ENCODE measurements around the gene SDK2. TPM values are rescaled to one million over a fixed set of nuclear protein-coding genes. Genes with fewer than 3 reads are reported as not detected.

SDK2 gene
- total and polyA plus RNA-seq, 4 donors, result 0.15 to 5.3 (median 2.5) TPM

GRCh38 chr17:73633736-73634135 is 10.5 kb downstream of the SDK2 start:
- WGBS, 2 donors, result 98 to 99% methylated on average over 8 of the region's 8 CpGs
- intact Hi-C loops (cut with DNase I), result no loop called here
- peak in 1 of 2 donors; percentile 44 for DNase-seq

GRCh38 chr17:73632513-73632912 is 11.7 kb downstream of the SDK2 start:
- no peaks in the 10 kb centered on the region for H3K4me1 ChIP-seq (ENCODE audit: control insufficient read depth in 1 of 2, insufficient read depth in 2 of 2, low read length in 2 of 2)
- no peaks in the 10 kb centered on the region for H3K36me3 ChIP-seq (ENCODE audit: control insufficient read depth in 1 of 2, insufficient read depth in 2 of 2, low read length in 1 of 2)
- WGBS, 2 donors, result 94 to 96% methylated on average over 2 of the region's 2 CpGs
- H3K4me3 ChIP-seq (ENCODE audit: low read length in 2 of 2), result no peak overlapping the region
- no peaks in the 10 kb centered on the region for H3K27me3 ChIP-seq (ENCODE audit: control insufficient read depth in 1 of 2, insufficient read depth in 2 of 2, low read length in 1 of 2)
- intact Hi-C loops (cut with DNase I), result no loop called here
- H3K9me3 ChIP-seq (ENCODE audit: control insufficient read depth, low read length), result no peaks in the 10 kb centered on the region
- DNase-seq (no peak), ATAC-seq (ENCODE audit: low FRiP score) (no peak)
- H3K27ac ChIP-seq (ENCODE audit: low read depth in 1 of 2, low read length in 2 of 2), result no peak overlapping the region

More at GRCh38 chr17:73633736-73634135, 10.5 kb downstream of the SDK2 start:
- no peak for ATAC-seq (ENCODE audit: low FRiP score)
- Histone ChIP-seq H3K9me3 (ENCODE audit: control insufficient read depth, low read length) (no peaks in the 10 kb centered on the region), H3K36me3 (ENCODE audit: control insufficient read depth in 1 of 2, insufficient read depth in 2 of 2, low read length in 1 of 2) (no peaks in the 10 kb centered on the region), H3K4me1 (ENCODE audit: control insufficient read depth in 1 of 2, insufficient read depth in 2 of 2, low read length in 2 of 2) (no peaks in the 10 kb centered on the region), H3K27ac (ENCODE audit: low read depth in 1 of 2, low read length in 2 of 2) (no peak overlapping the region), H3K4me3 (ENCODE audit: low read length in 2 of 2) (no peak overlapping the region), H3K27me3 (ENCODE audit: control insufficient read depth in 1 of 2, insufficient read depth in 2 of 2, low read length in 1 of 2) (no peaks in the 10 kb centered on the region)

GRCh38 chr17:73630965-73631595 is 13.2 kb downstream of the SDK2 start:
- 84 to 87% methylated on average over 19 of the region's 19 CpGs for WGBS, 2 donors
- intact Hi-C loops (cut with DNase I), result no loop called here
- Histone ChIP-seq H3K9me3 (ENCODE audit: control insufficient read depth, low read length) (no peaks in the 10 kb centered on the region), H3K27ac (ENCODE audit: low read depth in 1 of 2, low read length in 2 of 2) (no peak overlapping the region), H3K4me3 (ENCODE audit: low read length in 2 of 2) (no peak overlapping the region), H3K4me1 (ENCODE audit: control insufficient read depth in 1 of 2, insufficient read depth in 2 of 2, low read length in 2 of 2) (no peaks in the 10 kb centered on the region), H3K36me3 (ENCODE audit: control insufficient read depth in 1 of 2, insufficient read depth in 2 of 2, low read length in 1 of 2) (no peaks in the 10 kb centered on the region), H3K27me3 (ENCODE audit: control insufficient read depth in 1 of 2, insufficient read depth in 2 of 2, low read length in 1 of 2) (no peaks in the 10 kb centered on the region)
- ATAC-seq (ENCODE audit: low FRiP score) (no peak), DNase-seq (peak in 1 of 2 donors; percentile 54)

- DNase-seq (peak in 1 of 2 donors; percentile 26), ATAC-seq (ENCODE audit: low FRiP score) (no peak)
- Histone ChIP-seq H3K36me3 (ENCODE audit: control insufficient read depth in 1 of 2, insufficient read depth in 2 of 2, low read length in 1 of 2) (no peaks in the 10 kb centered on the region), H3K27ac (ENCODE audit: low read depth in 1 of 2, low read length in 2 of 2) (no peak overlapping the region), H3K9me3 (ENCODE audit: control insufficient read depth, low read length) (no peaks in the 10 kb centered on the region), H3K4me1 (ENCODE audit: control insufficient read depth in 1 of 2, insufficient read depth in 2 of 2, low read length in 2 of 2) (no peaks in the 10 kb centered on the region), H3K4me3 (ENCODE audit: low read length in 2 of 2) (no peak overlapping the region), H3K27me3 (ENCODE audit: control insufficient read depth in 1 of 2, insufficient read depth in 2 of 2, low read length in 1 of 2) (no peaks in the 10 kb centered on the region)
- intact Hi-C loops (cut with DNase I), result no loop called here
- 94 to 99% methylated on average over 6 of the region's 6 CpGs for WGBS, 2 donors
Measured at GRCh38 chr17:73630531-73630930, 13.7 kb downstream of the SDK2 start.

GRCh38 chr17:73628642-73629552 is 15.3 kb downstream of the SDK2 start:
- Histone ChIP-seq H3K27me3 (ENCODE audit: control insufficient read depth in 1 of 2, insufficient read depth in 2 of 2, low read length in 1 of 2) (no peaks in the 10 kb centered on the region), H3K27ac (ENCODE audit: low read depth in 1 of 2, low read length in 2 of 2) (no peak overlapping the region), H3K36me3 (ENCODE audit: control insufficient read depth in 1 of 2, insufficient read depth in 2 of 2, low read length in 1 of 2) (no peaks in the 10 kb centered on the region), H3K4me3 (ENCODE audit: low read length in 2 of 2) (no peak overlapping the region), H3K4me1 (ENCODE audit: control insufficient read depth in 1 of 2, insufficient read depth in 2 of 2, low read length in 2 of 2) (no peaks in the 10 kb centered on the region), H3K9me3 (ENCODE audit: control insufficient read depth, low read length) (no peaks in the 10 kb centered on the region)
- DNase-seq (peak in 1 of 2 donors; percentile 25), ATAC-seq (ENCODE audit: low FRiP score) (no peak)
- 87% methylated on average over 13 of the region's 13 CpGs for WGBS, 2 donors
- intact Hi-C loops (cut with DNase I), result loop anchor here in 1 of 2 donors (10.0 kb wide), 1 partner anchor 64 kb away; no protein-coding TSS in a partner anchor

- intact Hi-C loops (cut with DNase I), result loop anchor here in 1 of 2 donors (10.0 kb wide), 1 partner anchor 61 kb away; no protein-coding TSS in a partner anchor
- Histone ChIP-seq H3K27ac (ENCODE audit: low read depth in 1 of 2, low read length in 2 of 2) (no peak overlapping the region), H3K36me3 (ENCODE audit: control insufficient read depth in 1 of 2, insufficient read depth in 2 of 2, low read length in 1 of 2) (no peaks in the 10 kb centered on the region), H3K4me1 (ENCODE audit: control insufficient read depth in 1 of 2, insufficient read depth in 2 of 2, low read length in 2 of 2) (no peaks in the 10 kb centered on the region), H3K4me3 (ENCODE audit: low read length in 2 of 2) (no peak overlapping the region), H3K27me3 (ENCODE audit: control insufficient read depth in 1 of 2, insufficient read depth in 2 of 2, low read length in 1 of 2) (no peaks in the 10 kb centered on the region), H3K9me3 (ENCODE audit: control insufficient read depth, low read length) (no peaks in the 10 kb centered on the region)
- no peak for ATAC-seq (ENCODE audit: low FRiP score)
- 46 to 58% methylated on average over 12 of the region's 12 CpGs for WGBS, 2 donors
- peak in 1 of 2 donors; percentile 53 for DNase-seq
Measured at GRCh38 chr17:73625991-73626673, 18.1 kb downstream of the SDK2 start.

GRCh38 chr17:73625006-73625405 is 19.2 kb downstream of the SDK2 start:
- WGBS, 2 donors, result 94 to 97% methylated on average over 7 of the region's 7 CpGs
- no peaks in the 10 kb centered on the region for H3K4me1 ChIP-seq (ENCODE audit: control insufficient read depth in 1 of 2, insufficient read depth in 2 of 2, low read length in 2 of 2)
- H3K36me3 ChIP-seq (ENCODE audit: control insufficient read depth in 1 of 2, insufficient read depth in 2 of 2, low read length in 1 of 2), result no peaks in the 10 kb centered on the region
- DNase-seq, result no peak
- intact Hi-C loops (cut with DNase I), result loop anchor here in 1 of 2 donors (10.0 kb wide), 1 partner anchor 60 kb away; no protein-coding TSS in a partner anchor
- no peaks in the 10 kb centered on the region for H3K27me3 ChIP-seq (ENCODE audit: control insufficient read depth in 1 of 2, insufficient read depth in 2 of 2, low read length in 1 of 2)
- no peaks in the 10 kb centered on the region for H3K9me3 ChIP-seq (ENCODE audit: control insufficient read depth, low read length)
- no peak for ATAC-seq (ENCODE audit: low FRiP score)
- no peak overlapping the region for H3K4me3 ChIP-seq (ENCODE audit: low read length in 2 of 2)
- no peak overlapping the region for H3K27ac ChIP-seq (ENCODE audit: low read depth in 1 of 2, low read length in 2 of 2)

GRCh38 chr17:73624496-73624988 is 19.7 kb downstream of the SDK2 start:
- H3K27ac ChIP-seq (ENCODE audit: low read depth in 1 of 2, low read length in 2 of 2), result no peak overlapping the region
- no peaks in the 10 kb centered on the region for H3K27me3 ChIP-seq (ENCODE audit: control insufficient read depth in 1 of 2, insufficient read depth in 2 of 2, low read length in 1 of 2)
- H3K4me1 ChIP-seq (ENCODE audit: control insufficient read depth in 1 of 2, insufficient read depth in 2 of 2, low read length in 2 of 2), result no peaks in the 10 kb centered on the region
- no peaks in the 10 kb centered on the region for H3K9me3 ChIP-seq (ENCODE audit: control insufficient read depth, low read length)
- no peaks in the 10 kb centered on the region for H3K36me3 ChIP-seq (ENCODE audit: control insufficient read depth in 1 of 2, insufficient read depth in 2 of 2, low read length in 1 of 2)
- 94% methylated on average over 7 of the region's 7 CpGs for WGBS, 2 donors
- H3K4me3 ChIP-seq (ENCODE audit: low read length in 2 of 2), result no peak overlapping the region
- DNase-seq (no peak), ATAC-seq (ENCODE audit: low FRiP score) (no peak)
- intact Hi-C loops (cut with DNase I), result loop anchor here in 1 of 2 donors (10.0 kb wide), 1 partner anchor 60 kb away; no protein-coding TSS in a partner anchor
